ENCODE measurements around the gene NYAP1.
"Not testable (repeated sequence)": the region's sequence is repeated elsewhere in the genome, so short reads cannot be mapped to it uniquely, and the experiment has no call there.

NYAP1 gene

GRCh38 chr7:100438172-100438571 lies 45.6 kb upstream of the NYAP1 start:
- no peaks in the 10 kb centered on the region for H3K9me3 Mint-ChIP-seq
- H3K36me3 Mint-ChIP-seq (ENCODE audit: low read depth): peaks cover 17% of the 10 kb centered on the region
- DNase-seq: no peak
- H3K27me3 Mint-ChIP-seq (ENCODE audit: low read depth, poor library complexity): no peaks in the 10 kb centered on the region
- TF ChIP-seq, protein P1, sequence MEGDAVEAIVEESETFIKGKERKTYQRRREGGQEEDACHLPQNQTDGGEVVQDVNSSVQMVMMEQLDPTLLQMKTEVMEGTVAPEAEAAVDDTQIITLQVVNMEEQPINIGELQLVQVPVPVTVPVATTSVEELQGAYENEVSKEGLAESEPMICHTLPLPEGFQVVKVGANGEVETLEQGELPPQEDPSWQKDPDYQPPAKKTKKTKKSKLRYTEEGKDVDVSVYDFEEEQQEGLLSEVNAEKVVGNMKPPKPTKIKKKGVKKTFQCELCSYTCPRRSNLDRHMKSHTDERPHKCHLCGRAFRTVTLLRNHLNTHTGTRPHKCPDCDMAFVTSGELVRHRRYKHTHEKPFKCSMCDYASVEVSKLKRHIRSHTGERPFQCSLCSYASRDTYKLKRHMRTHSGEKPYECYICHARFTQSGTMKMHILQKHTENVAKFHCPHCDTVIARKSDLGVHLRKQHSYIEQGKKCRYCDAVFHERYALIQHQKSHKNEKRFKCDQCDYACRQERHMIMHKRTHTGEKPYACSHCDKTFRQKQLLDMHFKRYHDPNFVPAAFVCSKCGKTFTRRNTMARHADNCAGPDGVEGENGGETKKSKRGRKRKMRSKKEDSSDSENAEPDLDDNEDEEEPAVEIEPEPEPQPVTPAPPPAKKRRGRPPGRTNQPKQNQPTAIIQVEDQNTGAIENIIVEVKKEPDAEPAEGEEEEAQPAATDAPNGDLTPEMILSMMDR (IDR thresholded peaks at IDR 0.05): no peak
- no peak overlapping the region for H3K4me3 Mint-ChIP-seq
- H3K4me1 Mint-ChIP-seq: peaks cover 35% of the 10 kb centered on the region
- H3K27ac Mint-ChIP-seq: no peak overlapping the region

GRCh38 chr7:100438731-100439130 lies 45.0 kb upstream of the NYAP1 start:
- H3K4me3 Mint-ChIP-seq; H3K9me3 Mint-ChIP-seq; DNase-seq; H3K27ac Mint-ChIP-seq; H3K27me3 Mint-ChIP-seq (ENCODE audit: low read depth, poor library complexity): not testable (repeated sequence)
- peaks cover 12% of the 10 kb centered on the region for H3K36me3 Mint-ChIP-seq (ENCODE audit: low read depth)
- peaks cover 31% of the 10 kb centered on the region for H3K4me1 Mint-ChIP-seq

DNA sequence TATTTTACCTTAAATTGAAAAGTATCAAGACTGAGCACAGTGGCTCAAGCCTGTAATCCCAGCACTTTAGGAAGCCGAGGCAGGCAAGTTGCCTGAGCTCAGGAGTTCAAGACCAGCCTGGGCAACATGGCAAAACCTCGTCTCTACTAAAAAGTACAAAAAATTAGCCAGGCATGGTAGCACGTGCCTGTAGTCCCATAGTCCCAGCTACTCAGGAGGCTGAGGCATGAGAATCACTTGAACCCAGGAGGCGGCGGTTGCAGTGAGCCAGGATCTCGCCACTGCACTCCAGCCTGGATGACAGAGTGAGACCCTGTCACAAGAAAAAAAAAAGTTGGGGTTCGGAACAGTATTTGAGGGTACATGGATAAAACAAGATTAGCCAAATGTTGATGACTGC lies 44.5 kb upstream of the NYAP1 start:
- Mint-ChIP-seq H3K4me1 (peaks cover 30% of the 10 kb centered on the region), H3K27ac (peak overlapping the region; percentile 29)
- H3K27me3 Mint-ChIP-seq (ENCODE audit: low read depth, poor library complexity); H3K9me3 Mint-ChIP-seq; H3K36me3 Mint-ChIP-seq (ENCODE audit: low read depth); DNase-seq; H3K4me3 Mint-ChIP-seq: not testable (repeated sequence)

DNA sequence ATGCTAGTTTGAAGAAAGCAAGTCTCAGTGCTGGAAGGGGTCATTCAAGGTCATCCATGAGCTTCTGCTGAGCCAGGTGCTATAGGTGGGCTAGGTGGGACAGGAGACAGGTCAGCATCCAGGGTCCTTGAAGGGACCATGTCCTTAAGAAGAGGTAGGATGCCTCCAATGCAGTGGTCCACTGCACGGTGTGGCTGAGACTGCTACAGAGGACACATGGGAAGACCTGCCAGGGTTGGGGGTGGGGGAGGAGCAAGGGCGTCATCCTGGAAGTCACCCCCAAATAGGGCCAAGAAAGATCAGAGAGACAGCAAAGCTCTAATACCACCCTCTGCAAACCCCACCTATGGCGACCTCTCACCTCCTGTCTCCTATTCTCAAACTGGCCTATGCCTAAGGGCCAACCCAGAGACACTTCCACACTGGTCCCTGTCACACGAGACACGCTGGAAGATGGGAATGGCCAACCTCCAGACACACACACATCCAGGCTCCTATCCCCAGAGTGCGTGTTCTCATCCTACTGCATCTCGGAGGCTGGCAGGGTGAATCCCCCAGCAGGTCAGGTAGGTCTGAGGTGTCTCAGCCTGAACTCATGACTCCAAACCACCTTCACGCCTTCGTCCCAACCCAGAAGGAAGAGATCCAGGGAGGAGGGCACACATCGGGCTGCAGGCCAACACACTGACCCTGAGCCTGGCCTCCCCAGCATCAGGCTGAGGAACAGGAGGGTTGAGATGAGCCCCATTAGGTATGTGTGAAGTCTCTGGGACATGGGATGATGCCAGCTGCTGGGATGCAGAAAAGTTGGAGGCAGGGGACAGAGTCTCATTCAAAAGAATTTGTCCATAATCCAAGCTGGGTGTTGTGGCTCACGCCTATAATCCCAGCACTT lies 41.8 kb upstream of the NYAP1 start:
- no peak overlapping the region for H3K4me3 Mint-ChIP-seq
- no peaks in the 10 kb centered on the region for H3K9me3 Mint-ChIP-seq
- no peaks in the 10 kb centered on the region for H3K36me3 Mint-ChIP-seq (ENCODE audit: low read depth)
- peak overlapping the region; percentile 36 for H3K27ac Mint-ChIP-seq
- TF ChIP-seq, protein P1 (IDR thresholded peaks at IDR 0.05): no peak
- H3K4me1 Mint-ChIP-seq: peaks cover 29% of the 10 kb centered on the region
- peaks cover 3% of the 10 kb centered on the region for H3K27me3 Mint-ChIP-seq (ENCODE audit: low read depth, poor library complexity)
- DNase-seq: no peak

- TF ChIP-seq, protein P1 (IDR thresholded peaks at IDR 0.05): no peak
- no peaks in the 10 kb centered on the region for H3K36me3 Mint-ChIP-seq (ENCODE audit: low read depth)
- no peaks in the 10 kb centered on the region for H3K9me3 Mint-ChIP-seq
- H3K27me3 Mint-ChIP-seq (ENCODE audit: low read depth, poor library complexity): peaks cover 3% of the 10 kb centered on the region
- no peak overlapping the region for H3K4me3 Mint-ChIP-seq
- peaks cover 27% of the 10 kb centered on the region for H3K4me1 Mint-ChIP-seq
- DNase-seq: no peak
- H3K27ac Mint-ChIP-seq: peak overlapping the region; percentile 36
Measured at GRCh38 chr7:100443096-100443840, 40.5 kb upstream of the NYAP1 start.

GRCh38 chr7:100444311-100445278 lies 39.1 kb upstream of the NYAP1 start:
- no peak for DNase-seq
- H3K27me3 Mint-ChIP-seq (ENCODE audit: low read depth, poor library complexity): peaks cover 3% of the 10 kb centered on the region
- peaks cover 30% of the 10 kb centered on the region for H3K4me1 Mint-ChIP-seq
- peak overlapping the region; percentile 90 for H3K27ac Mint-ChIP-seq
- no peaks in the 10 kb centered on the region for H3K36me3 Mint-ChIP-seq (ENCODE audit: low read depth)
- H3K9me3 Mint-ChIP-seq: no peaks in the 10 kb centered on the region
- H3K4me3 Mint-ChIP-seq: no peak overlapping the region
- TF ChIP-seq, protein P1 (IDR thresholded peaks at IDR 0.05): no peak
